Hepatocyte (in vitro differentiated cells): ENCODE data around the gene ZNRF4.

Source experiments
- EZH2 ChIP-seq: fragments of 200-600 bp; sonication (generic); IDR thresholded peaks from 2 replicates; pipeline ENCODE4 v1.6.1; 2016; ENCODE audit warnings: antibody characterized with exemption, mild to moderate bottlenecking, borderline replicate concordance
- TF ChIP-seq, protein P1 (sequence below): fragments of 200-600 bp; sonication (generic); IDR thresholded peaks from 2 replicates; pipeline ENCODE4 v1.5.1; 2016; ENCODE audit warnings: antibody characterized with exemption, mild to moderate bottlenecking; ENCODE audit not compliant: poor library complexity

DNA sequence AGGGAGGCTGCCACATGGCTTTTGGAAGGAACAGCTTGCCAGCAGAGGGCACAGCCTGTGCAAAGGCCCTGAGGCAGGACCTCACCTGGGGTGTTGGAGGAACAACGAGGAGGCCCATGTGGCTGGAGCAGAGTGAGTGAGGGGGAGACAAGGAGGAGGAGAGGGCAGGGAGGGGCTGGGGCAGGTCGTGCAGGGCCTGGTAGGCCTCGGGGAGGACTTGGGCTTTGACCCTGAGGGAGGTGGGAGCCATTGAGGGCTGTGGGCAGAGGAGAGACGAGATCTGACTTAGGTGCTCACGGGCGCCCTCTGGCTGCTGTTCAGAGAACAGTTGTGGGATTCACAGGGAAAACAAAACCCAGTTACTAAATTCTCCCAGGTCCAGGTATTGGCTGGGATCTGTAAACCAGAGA is 25.2 kb downstream of the ZNRF4 start:
- TF ChIP-seq, protein P1, sequence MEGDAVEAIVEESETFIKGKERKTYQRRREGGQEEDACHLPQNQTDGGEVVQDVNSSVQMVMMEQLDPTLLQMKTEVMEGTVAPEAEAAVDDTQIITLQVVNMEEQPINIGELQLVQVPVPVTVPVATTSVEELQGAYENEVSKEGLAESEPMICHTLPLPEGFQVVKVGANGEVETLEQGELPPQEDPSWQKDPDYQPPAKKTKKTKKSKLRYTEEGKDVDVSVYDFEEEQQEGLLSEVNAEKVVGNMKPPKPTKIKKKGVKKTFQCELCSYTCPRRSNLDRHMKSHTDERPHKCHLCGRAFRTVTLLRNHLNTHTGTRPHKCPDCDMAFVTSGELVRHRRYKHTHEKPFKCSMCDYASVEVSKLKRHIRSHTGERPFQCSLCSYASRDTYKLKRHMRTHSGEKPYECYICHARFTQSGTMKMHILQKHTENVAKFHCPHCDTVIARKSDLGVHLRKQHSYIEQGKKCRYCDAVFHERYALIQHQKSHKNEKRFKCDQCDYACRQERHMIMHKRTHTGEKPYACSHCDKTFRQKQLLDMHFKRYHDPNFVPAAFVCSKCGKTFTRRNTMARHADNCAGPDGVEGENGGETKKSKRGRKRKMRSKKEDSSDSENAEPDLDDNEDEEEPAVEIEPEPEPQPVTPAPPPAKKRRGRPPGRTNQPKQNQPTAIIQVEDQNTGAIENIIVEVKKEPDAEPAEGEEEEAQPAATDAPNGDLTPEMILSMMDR: peak; percentile 42
- no peak for TF ChIP-seq EZH2
